RWPE1 (cell line): ENCODE data around the gene CAPN5.

Experiments used
- CTCF ChIA-PET: fragments of 350-600 bp; sonication (Branson Sonifier 250); formaldehyde crosslinking; extraction: SDS; loops from one replicate; lab custom pipeline; 2021; lab: Yijun Ruan, JAX
- POLR2A ChIA-PET: fragments of 400-600 bp; formaldehyde crosslinking; extraction: SDS; loops from one replicate; lab custom pipeline; 2020; ENCODE audit warnings: antibody characterized with exemption; ENCODE audit not compliant: low non-redundant PET; lab: Yijun Ruan, JAX
- DNase-seq: peaks from one replicate; pipeline ENCODE4 v3.0.0; 2012; ENCODE audit warnings: low spot score
- H3K27ac ChIP-seq: fragments of 450-650 bp; 2 replicates; pipeline ENCODE4 v1.5.1; 2017
- CTCF ChIP-seq: fragments of 450-650 bp; conservative IDR thresholded peaks from 2 replicates; pipeline ENCODE4 v1.5.1; 2017; ENCODE audit warnings: low read depth, mild to moderate bottlenecking

Gene CAPN5

GRCh38 chr11:77113382-77114088, 46.8 kb downstream of the CAPN5 start:
- no peak overlapping the region for H3K27ac ChIP-seq
- CTCF ChIA-PET, result interaction anchor here (0.5 to 1.3 kb wide), 5 partner anchors 8 to 369 kb away, joined by 3 to 5 read pairs (median 3); no protein-coding TSS in a partner anchor
- peak; percentile 44 for TF ChIP-seq CTCF
- POLR2A ChIA-PET, result no interaction called here
- DNase-seq, result peak; percentile 55

GRCh38 chr11:77114089-77114463, 47.3 kb downstream of the CAPN5 start:
- H3K27ac ChIP-seq, result no peak overlapping the region
- CTCF ChIA-PET, result interaction anchor here (0.5 to 1.3 kb wide), 4 partner anchors 13 to 369 kb away, joined by 3 to 4 read pairs (median 3); no protein-coding TSS in a partner anchor
- DNase-seq, result no peak
- POLR2A ChIA-PET, result no interaction called here
- no peak for TF ChIP-seq CTCF

GRCh38 chr11:77115181-77115611, 48.4 kb downstream of the CAPN5 start:
- H3K27ac ChIP-seq, result no peak overlapping the region
- POLR2A ChIA-PET, result no interaction called here
- CTCF ChIA-PET, result interaction anchor here (0.7 to 1.1 kb wide), 5 partner anchors 11 to 196 kb away, joined by 3 to 6 read pairs (median 3); no protein-coding TSS in a partner anchor
- no peak for DNase-seq
- no peak for TF ChIP-seq CTCF

- no peak overlapping the region for H3K27ac ChIP-seq
- no peak for DNase-seq
- ChIA-PET POLR2A (no interaction called here), CTCF (interaction anchor here (1.0 kb wide), 1 partner anchor 69 kb away, joined by 3 read pairs; no protein-coding TSS in a partner anchor)
- no peak for TF ChIP-seq CTCF
Observed at GRCh38 chr11:77115956-77116355, 49.2 kb downstream of the CAPN5 start.

- ChIA-PET CTCF (interaction anchor here (0.6 to 1.7 kb wide), 2 partner anchors 10 to 71 kb away, joined by 3 to 5 read pairs; no protein-coding TSS in a partner anchor), POLR2A (no interaction called here)
- H3K27ac ChIP-seq, result no peak overlapping the region
Observed at GRCh38 chr11:77117492-77117891, 50.7 kb downstream of the CAPN5 start.

GRCh38 chr11:77118086-77118485, 51.3 kb downstream of the CAPN5 start:
- DNase-seq, result no peak
- no peak overlapping the region for H3K27ac ChIP-seq
- ChIA-PET POLR2A (no interaction called here), CTCF (interaction anchor here (0.6 to 1.7 kb wide), 2 partner anchors 9 to 70 kb away, joined by 3 to 5 read pairs; no protein-coding TSS in a partner anchor)
- TF ChIP-seq CTCF, result no peak

More at GRCh38 chr11:77117492-77117891, 50.7 kb downstream of the CAPN5 start:
- TF ChIP-seq CTCF, result no peak
- no peak for DNase-seq
